Esophagus muscularis mucosa (tissue), 4 donors: ENCODE data around the gene POU4F3. TPM values are rescaled to one million over a fixed set of nuclear protein-coding genes. Genes with fewer than 3 reads are reported as not detected.

Source experiments
- DNase-seq: peaks from one replicate; pipeline ENCODE4 v3.0.0-alpha.2; 2017; ENCODE audit errors: extremely low spot score
- H3K27ac ChIP-seq, 4 donors: fragments of 200-600 bp; sonication (generic); replicated peaks in 1 of 4; 1 replicate in 3 of 4; 2 replicates in 1 of 4; pipeline ENCODE4 v1.5.1; 2016 to 2019; ENCODE audit warnings: mild to moderate bottlenecking in 1 of 4
- H3K27me3 ChIP-seq, 4 donors: fragments of 200-600 bp; sonication (generic); one replicate each; pipeline versions ENCODE4 v1.5.1 to v1.6.0; 2016 to 2019
- H3K36me3 ChIP-seq, 4 donors: fragments of 200-600 bp; sonication (generic); one replicate each; pipeline ENCODE4 v1.5.1; 2016 to 2019
- H3K4me1 ChIP-seq, 4 donors: fragments of 200-600 bp; sonication (generic); one replicate each; pipeline ENCODE4 v1.5.1; 2016 to 2019
- H3K4me3 ChIP-seq, 4 donors: fragments of 200-600 bp; sonication (generic); 1 replicate in 2 of 4; 2 replicates in 2 of 4; pipeline ENCODE4 v1.5.1; 2016 to 2019; ENCODE audit warnings: mild to moderate bottlenecking in 4 of 4, moderate library complexity in 1 of 4
- H3K9me3 ChIP-seq, 4 donors: fragments of 200-600 bp; sonication (generic); 1 replicate in 3 of 4; 2 replicates in 1 of 4; pipeline ENCODE4 v1.5.1; 2016 to 2019
- EP300 ChIP-seq: sonication (generic); formaldehyde crosslinking; IDR thresholded peaks from one replicate; pipeline ENCODE4 v1.6.1; 2017; ENCODE audit warnings: antibody characterized with exemption
- POLR2A ChIP-seq: fragments of 450-650 bp; IDR thresholded peaks from one replicate; pipeline ENCODE4 v1.6.1; 2017; ENCODE audit warnings: antibody characterized with exemption, moderate library complexity, mild to moderate bottlenecking, low read depth
- POLR2AphosphoS5 ChIP-seq, 2 donors: sonication (generic); formaldehyde crosslinking; IDR thresholded peaks; one replicate each; pipeline ENCODE4 v1.6.1; 2017; ENCODE audit warnings: antibody characterized with exemption in 2 of 2
- WGBS: methylation state at CpG from one replicate; pipeline ENCODE4 v1.1.5; 2018; 5-methylcytosine and 5-hydroxymethylcytosine counted together
- intact Hi-C: fragments of 100-400 bp; cut with DNase I; formaldehyde crosslinking; loops from one replicate; pipeline ENCODE4 v1.15.1; 2023
- total RNA-seq, 4 donors: library from RNA; depleted of rRNA; stranded (reverse); fragments of >200 nt; gene quantifications; one replicate each; pipeline versions ENCODE4 v1.1.0 to v1.2.1, GENCODE V29; 2016
- TF ChIP-seq, protein P1 (sequence below), 3 experiments: fragments of 200-600 bp in 2 of 3; fragments of 450-650 bp in 1 of 3; sonication (generic) in 2 of 3; IDR thresholded peaks; one replicate each; pipeline ENCODE4 v1.5.1; 2017 to 2019; ENCODE audit warnings: antibody characterized with exemption in 3 of 3, mild to moderate bottlenecking in 2 of 3, moderate library complexity in 1 of 3

POU4F3 gene
- total RNA-seq, 4 donors from 2014 or later: 0.17 TPM; not detected in 2

GRCh38 chr5:146329697-146330096 is 8.9 kb upstream of the POU4F3 start:
- DNase-seq: no peak
- H3K4me1 ChIP-seq: no peaks in the 10 kb centered on the region
- H3K27me3 ChIP-seq: peaks cover 0 to 53% (median 4%) of the 10 kb centered on the region in 4 donors
- no peak for TF ChIP-seq EP300
- TF ChIP-seq POLR2A: no peak
- TF ChIP-seq POLR2AphosphoS5 (IDR thresholded peaks at IDR 0.05): no peak
- TF ChIP-seq, protein P1, sequence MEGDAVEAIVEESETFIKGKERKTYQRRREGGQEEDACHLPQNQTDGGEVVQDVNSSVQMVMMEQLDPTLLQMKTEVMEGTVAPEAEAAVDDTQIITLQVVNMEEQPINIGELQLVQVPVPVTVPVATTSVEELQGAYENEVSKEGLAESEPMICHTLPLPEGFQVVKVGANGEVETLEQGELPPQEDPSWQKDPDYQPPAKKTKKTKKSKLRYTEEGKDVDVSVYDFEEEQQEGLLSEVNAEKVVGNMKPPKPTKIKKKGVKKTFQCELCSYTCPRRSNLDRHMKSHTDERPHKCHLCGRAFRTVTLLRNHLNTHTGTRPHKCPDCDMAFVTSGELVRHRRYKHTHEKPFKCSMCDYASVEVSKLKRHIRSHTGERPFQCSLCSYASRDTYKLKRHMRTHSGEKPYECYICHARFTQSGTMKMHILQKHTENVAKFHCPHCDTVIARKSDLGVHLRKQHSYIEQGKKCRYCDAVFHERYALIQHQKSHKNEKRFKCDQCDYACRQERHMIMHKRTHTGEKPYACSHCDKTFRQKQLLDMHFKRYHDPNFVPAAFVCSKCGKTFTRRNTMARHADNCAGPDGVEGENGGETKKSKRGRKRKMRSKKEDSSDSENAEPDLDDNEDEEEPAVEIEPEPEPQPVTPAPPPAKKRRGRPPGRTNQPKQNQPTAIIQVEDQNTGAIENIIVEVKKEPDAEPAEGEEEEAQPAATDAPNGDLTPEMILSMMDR (IDR thresholded peaks at IDR 0.05): no peak
- no peaks in the 10 kb centered on the region for H3K36me3 ChIP-seq
- intact Hi-C loops: no loop called here
- WGBS: 98% methylated on average over 2 of the region's 2 CpGs
- no peak overlapping the region for H3K4me3 ChIP-seq
- H3K27ac ChIP-seq: no peak overlapping the region
- no peaks in the 10 kb centered on the region for H3K9me3 ChIP-seq

- no peak for TF ChIP-seq POLR2A
- no peak for TF ChIP-seq POLR2AphosphoS5 (IDR thresholded peaks at IDR 0.05)
- no peak for TF ChIP-seq EP300
- TF ChIP-seq, protein P1 (IDR thresholded peaks at IDR 0.05): no peak
- Histone ChIP-seq H3K4me3 (no peak overlapping the region), H3K27ac (no peak overlapping the region), H3K9me3 (no peaks in the 10 kb centered on the region), H3K27me3 (peaks cover 0 to 70% (median 4%) of the 10 kb centered on the region in 4 donors), H3K36me3 (no peaks in the 10 kb centered on the region), H3K4me1 (no peaks in the 10 kb centered on the region)
- intact Hi-C loops: no loop called here
- no peak for DNase-seq
- WGBS: 11% methylated on average over 2 of the region's 2 CpGs
These were observed 7.2 kb upstream of the POU4F3 start for GRCh38 chr5:146331423-146331822.

DNA sequence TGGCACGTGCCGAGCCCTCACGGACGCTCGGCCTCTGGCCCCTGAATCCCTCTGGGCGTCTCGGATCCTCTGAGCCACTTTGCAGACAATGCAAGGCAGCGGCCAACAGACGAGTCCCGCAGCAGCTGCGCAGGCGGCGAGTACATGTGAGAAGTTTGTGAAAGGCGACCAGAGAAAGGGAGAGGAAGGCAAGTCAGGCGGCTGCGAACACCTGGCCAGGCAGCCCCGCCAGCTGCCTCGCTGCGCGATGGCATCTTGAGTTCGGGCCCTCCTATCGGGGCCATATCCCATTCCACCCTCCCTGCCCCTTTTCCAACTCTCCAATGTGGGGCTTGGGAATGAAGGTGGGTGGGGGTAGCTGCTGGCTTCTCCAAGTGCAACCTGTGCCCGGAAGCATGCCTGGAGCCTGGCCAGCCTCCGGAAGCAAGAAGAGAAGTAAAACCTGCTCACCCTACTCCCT is 4.5 kb upstream of the POU4F3 start:
- WGBS: 5% methylated on average over 21 of the region's 24 CpGs
- H3K27ac ChIP-seq: no peak overlapping the region
- H3K4me1 ChIP-seq: peaks cover 0 to 9% (median 2%) of the 10 kb centered on the region in 4 donors
- TF ChIP-seq EP300: no peak
- no peak for DNase-seq
- intact Hi-C loops: no loop called here
- H3K36me3 ChIP-seq: no peaks in the 10 kb centered on the region
- no peak overlapping the region for H3K4me3 ChIP-seq
- H3K9me3 ChIP-seq: no peaks in the 10 kb centered on the region
- H3K27me3 ChIP-seq: peaks cover 0 to 87% (median 25%) of the 10 kb centered on the region in 4 donors

- peaks cover 7 to 22% (median 12%) of the 10 kb centered on the region in 4 donors for H3K4me1 ChIP-seq
- TF ChIP-seq, protein P1 (IDR thresholded peaks at IDR 0.05): no peak
- TF ChIP-seq EP300 (no peak), POLR2A (no peak), POLR2AphosphoS5 (IDR thresholded peaks at IDR 0.05) (no peak)
- peaks cover 0 to 100% (median 44%) of the 10 kb centered on the region in 4 donors for H3K27me3 ChIP-seq
These were observed 2.4 kb upstream of the POU4F3 start for GRCh38 chr5:146336197-146336596.

DNA sequence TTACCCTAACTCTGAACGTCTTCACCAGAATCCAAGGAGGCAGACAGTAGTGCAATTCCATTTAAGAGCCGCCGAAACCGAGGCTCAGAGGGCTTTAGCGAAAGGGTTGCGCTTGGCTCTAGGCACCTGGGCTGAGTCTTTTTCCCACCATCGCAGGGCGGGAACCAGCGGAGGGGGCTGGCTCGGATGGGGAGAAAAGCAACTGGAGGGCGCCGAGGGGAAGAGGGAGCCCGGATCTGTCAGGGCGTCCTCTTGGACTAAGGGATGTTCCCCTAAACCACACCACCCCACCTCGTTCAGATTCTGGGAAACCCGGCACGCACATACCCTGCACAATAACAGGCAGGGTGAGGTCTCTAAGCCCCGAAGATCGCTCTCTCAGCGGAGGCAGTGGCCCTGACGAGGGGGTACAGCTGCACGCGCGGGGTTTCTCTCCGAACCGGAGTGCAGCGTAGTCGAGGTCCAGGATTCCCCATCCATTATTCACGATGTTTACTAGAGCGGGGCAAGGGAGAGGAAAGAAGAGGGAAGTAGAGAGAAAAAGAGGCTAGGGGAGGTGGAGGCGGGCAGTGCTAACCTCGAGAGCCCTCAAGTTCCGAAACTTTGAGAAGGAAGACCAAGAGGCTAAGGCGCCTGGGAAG is 1.3 kb upstream of the POU4F3 start:
- Histone ChIP-seq H3K4me3 (no peak overlapping the region), H3K36me3 (no peaks in the 10 kb centered on the region), H3K4me1 (peaks cover 7 to 22% (median 12%) of the 10 kb centered on the region in 4 donors), H3K27me3 (peaks cover 0 to 100% (median 56%) of the 10 kb centered on the region in 4 donors), H3K27ac (no peak overlapping the region), H3K9me3 (no peaks in the 10 kb centered on the region)
- 4% methylated on average over 23 of the region's 34 CpGs for WGBS
- no peak for DNase-seq
- no peak for TF ChIP-seq POLR2A
- TF ChIP-seq POLR2AphosphoS5 (IDR thresholded peaks at IDR 0.05): no peak
- TF ChIP-seq, protein P1 (IDR thresholded peaks at IDR 0.05): no peak
- TF ChIP-seq EP300: no peak
- intact Hi-C loops: no loop called here

More at GRCh38 chr5:146336197-146336596, 2.4 kb upstream of the POU4F3 start:
- Histone ChIP-seq H3K36me3 (no peaks in the 10 kb centered on the region), H3K27ac (no peak overlapping the region), H3K9me3 (no peaks in the 10 kb centered on the region), H3K4me3 (no peak overlapping the region)
- intact Hi-C loops: no loop called here
- no peak for DNase-seq
